Activated CD4-positive, alpha-beta T cell treated with anti-CD3 and anti-CD28 coated beads, Interleukin-2, amount 10 ng/mL, durations not matched to agents 7 days and 5 days (primary cell): ENCODE results near the gene PIM1. TPM values are rescaled to one million over a fixed set of nuclear protein-coding genes. Genes with fewer than 3 reads are reported as not detected.

Source experiments
- CTCF ChIA-PET: fragments of 350-600 bp; sonication (Branson Sonifier 250); formaldehyde crosslinking; loops from one replicate; lab custom pipeline; 2021; ENCODE audit warnings: antibody characterized with exemption; lab: Charles Lee
- POLR2A ChIA-PET: fragments of 350-600 bp; sonication (Branson Sonifier 250); formaldehyde crosslinking; loops from one replicate; lab custom pipeline; 2021; ENCODE audit warnings: antibody characterized with exemption; lab: Charles Lee
- DNase-seq: peaks from one replicate; pipeline ENCODE4 v3.0.0-alpha.2; 2020
- H3K27ac Mint-ChIP-seq: one replicate; pipeline ENCODE4 v1.8.0; 2021; ENCODE audit warnings: mild to moderate bottlenecking, moderate library complexity, mixed read lengths
- H3K27me3 Mint-ChIP-seq: one replicate; pipeline ENCODE4 v1.8.0; 2021; ENCODE audit warnings: mixed read lengths
- H3K36me3 Mint-ChIP-seq: one replicate; pipeline ENCODE4 v1.8.0; 2021; ENCODE audit warnings: low read depth, mixed read lengths
- H3K4me1 Mint-ChIP-seq: one replicate; pipeline ENCODE4 v1.8.0; 2021; ENCODE audit warnings: mixed read lengths
- H3K4me3 Mint-ChIP-seq: one replicate; pipeline ENCODE4 v1.8.0; 2021; ENCODE audit warnings: mild to moderate bottlenecking, moderate library complexity, mixed read lengths
- H3K9me3 Mint-ChIP-seq: one replicate; pipeline ENCODE4 v1.8.0; 2021; ENCODE audit warnings: mixed read lengths
- total RNA-seq, 2 experiments: library from RNA; stranded (reverse); gene quantifications; one replicate each; pipeline ENCODE4 v1.2.3, GENCODE V29; 2021

The PIM1 gene
- total RNA-seq, 2 experiments from 2014 or later = 393 to 412 TPM

DNA sequence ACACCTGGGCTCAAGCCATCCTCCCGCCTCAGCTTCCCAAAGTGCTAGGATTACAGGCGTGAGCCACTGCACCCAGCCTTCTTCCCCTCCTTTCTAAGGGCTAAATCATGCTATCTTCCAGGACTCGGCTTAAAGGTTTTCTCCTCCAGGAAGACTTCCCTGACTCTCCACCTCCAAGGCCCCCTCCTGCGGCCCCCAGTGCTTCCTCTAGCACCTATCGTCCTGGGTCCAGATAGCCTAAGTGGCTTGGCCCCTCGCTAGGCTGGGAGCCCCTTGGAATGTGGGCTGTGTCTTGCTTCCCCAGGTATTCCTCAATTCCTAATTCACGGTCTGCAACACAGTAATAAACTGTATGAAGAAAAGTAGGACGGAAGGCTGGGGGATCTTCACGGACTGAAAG lies 36.7 kb downstream of the PIM1 start:
- Mint-ChIP-seq H3K27me3 (no peaks in the 10 kb centered on the region), H3K9me3 (no peaks in the 10 kb centered on the region), H3K36me3 (peaks cover 7% of the 10 kb centered on the region), H3K27ac (peak overlapping the region; percentile 15), H3K4me3 (no peak overlapping the region), H3K4me1 (peaks cover 81% of the 10 kb centered on the region)
- CTCF ChIA-PET = interaction anchor here (1.2 to 14.4 kb wide), 5 partner anchors 16 to 184 kb away, joined by 3 to 482 read pairs (median 73); partner anchors contain the start of gene PIM1
- no peak for DNase-seq
- POLR2A ChIA-PET = no interaction called here

DNA sequence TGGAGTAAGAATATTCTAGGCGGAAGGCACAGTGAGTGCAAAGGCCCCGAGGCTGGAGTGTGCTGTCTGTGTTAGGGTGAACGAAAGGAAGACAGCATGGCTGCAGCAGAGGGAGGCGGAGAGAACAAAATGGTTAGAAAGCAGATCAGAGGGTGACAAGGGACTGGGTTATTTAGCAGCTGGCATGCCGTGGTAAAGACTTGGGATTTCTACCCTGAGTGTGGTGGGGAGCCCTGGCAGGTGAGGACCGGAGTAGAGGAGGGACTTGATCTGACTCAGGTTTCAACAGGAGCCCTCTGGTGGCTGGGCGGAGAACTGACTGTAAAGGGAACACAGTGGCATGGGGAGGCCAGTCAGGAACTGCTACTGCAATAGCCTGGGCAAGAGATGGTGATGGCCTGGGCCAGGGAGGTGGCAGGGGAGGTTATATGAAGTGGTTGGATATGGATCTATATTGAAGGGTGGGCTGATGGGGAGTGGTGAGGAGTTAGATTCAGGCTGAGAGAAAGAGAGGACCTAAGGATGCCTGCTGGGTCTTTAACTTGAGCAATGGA lies 38.0 kb downstream of the PIM1 start:
- H3K9me3 Mint-ChIP-seq = no peaks in the 10 kb centered on the region
- peak overlapping the region; percentile 6 for H3K4me3 Mint-ChIP-seq
- CTCF ChIA-PET = interaction anchor here (0.6 to 14.4 kb wide), 13 partner anchors 8 to 732 kb away, joined by 3 to 482 read pairs (median 5); partner anchors contain the start of genes C6orf89 and PIM1
- H3K36me3 Mint-ChIP-seq = peaks cover 6% of the 10 kb centered on the region
- H3K27ac Mint-ChIP-seq = peak overlapping the region; percentile 86
- no peaks in the 10 kb centered on the region for H3K27me3 Mint-ChIP-seq
- peak; percentile 93 for DNase-seq
- peaks cover 76% of the 10 kb centered on the region for H3K4me1 Mint-ChIP-seq
- POLR2A ChIA-PET = interaction anchor here (0.6 kb wide), 1 partner anchor 21 kb away, joined by 4 read pairs; no protein-coding TSS in a partner anchor

DNA sequence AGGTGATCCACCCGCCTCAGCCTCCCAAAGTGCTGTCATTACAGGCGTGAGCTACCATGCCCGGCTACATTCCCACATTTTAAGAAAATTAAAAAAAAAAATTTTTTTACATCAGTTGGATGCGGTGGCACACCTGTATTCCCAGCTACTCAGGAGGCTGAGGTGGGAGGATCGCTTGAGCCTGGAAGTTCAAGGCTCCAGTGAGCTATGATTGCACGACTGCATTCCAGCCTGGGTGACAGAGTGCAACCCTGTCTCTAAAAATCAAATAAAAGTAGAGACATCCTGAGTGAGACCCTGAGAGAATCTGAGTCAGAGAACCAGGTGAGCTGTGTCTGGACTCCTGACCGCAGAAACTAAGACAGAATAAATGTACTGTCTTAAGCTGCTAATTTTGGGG lies 38.8 kb downstream of the PIM1 start:
- Mint-ChIP-seq H3K36me3 (peaks cover 6% of the 10 kb centered on the region), H3K9me3 (no peaks in the 10 kb centered on the region), H3K27ac (peak overlapping the region; percentile 89), H3K4me3 (no peak overlapping the region), H3K4me1 (peaks cover 68% of the 10 kb centered on the region), H3K27me3 (no peaks in the 10 kb centered on the region)
- POLR2A ChIA-PET = interaction anchor here (0.6 to 2.3 kb wide), 4 partner anchors 32 to 187 kb away, joined by 4 to 22 read pairs (median 9); no protein-coding TSS in a partner anchor
- no peak for DNase-seq
- CTCF ChIA-PET = interaction anchor here (0.6 to 14.4 kb wide), 18 partner anchors 8 to 443 kb away, joined by 3 to 482 read pairs (median 6); partner anchors contain the start of genes C6orf89 and PIM1

DNA sequence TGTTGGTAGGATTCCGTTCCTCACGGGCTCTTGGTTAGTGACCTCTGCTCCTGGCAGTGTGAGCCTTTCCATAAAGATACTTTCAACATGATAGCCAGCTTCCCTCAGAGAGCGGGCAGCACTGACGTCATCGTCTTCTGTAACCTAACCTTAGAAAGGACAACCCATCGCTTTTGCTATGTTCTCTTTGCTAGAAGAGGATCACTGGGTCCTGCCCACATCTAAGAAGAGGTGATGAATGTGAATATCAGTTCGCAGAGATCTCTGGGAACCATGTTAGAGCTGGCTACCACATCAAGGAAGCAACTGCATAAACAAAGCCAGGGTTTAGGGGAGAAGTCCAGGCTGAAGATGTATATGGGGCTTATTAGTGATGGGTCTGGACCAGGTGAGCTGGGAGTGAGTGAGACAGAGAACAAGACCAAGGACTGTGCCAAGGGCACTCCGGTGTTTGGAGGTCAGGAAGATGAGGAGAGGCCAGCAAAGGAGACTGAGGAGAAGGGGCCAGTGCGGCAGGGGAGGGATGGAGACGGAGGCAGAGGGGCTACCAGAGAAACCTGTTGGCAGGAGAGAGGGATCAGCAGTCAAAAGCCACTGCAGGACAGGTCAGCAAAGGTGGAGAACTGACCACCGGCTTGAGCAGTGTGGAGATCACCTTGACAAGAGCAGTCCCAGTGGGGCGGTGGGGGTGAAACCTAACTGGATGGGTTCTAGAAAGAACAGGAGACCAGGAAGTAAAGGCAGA lies 39.7 kb downstream of the PIM1 start:
- Mint-ChIP-seq H3K4me1 (peaks cover 62% of the 10 kb centered on the region), H3K27me3 (no peaks in the 10 kb centered on the region), H3K4me3 (peak overlapping the region; percentile 35), H3K27ac (peak overlapping the region; percentile 89), H3K9me3 (no peaks in the 10 kb centered on the region), H3K36me3 (peaks cover 6% of the 10 kb centered on the region)
- peak; percentile 77 for DNase-seq
- ChIA-PET POLR2A (interaction anchor here (0.6 to 2.3 kb wide), 8 partner anchors 33 to 191 kb away, joined by 3 to 22 read pairs (median 7); partner anchors contain the start of genes TBC1D22B and TMEM217), CTCF (interaction anchor here (0.6 to 14.4 kb wide), 40 partner anchors 8 to 450 kb away, joined by 3 to 482 read pairs (median 5); partner anchors contain the start of genes C6orf89, PIM1 and PPIL1)

DNA sequence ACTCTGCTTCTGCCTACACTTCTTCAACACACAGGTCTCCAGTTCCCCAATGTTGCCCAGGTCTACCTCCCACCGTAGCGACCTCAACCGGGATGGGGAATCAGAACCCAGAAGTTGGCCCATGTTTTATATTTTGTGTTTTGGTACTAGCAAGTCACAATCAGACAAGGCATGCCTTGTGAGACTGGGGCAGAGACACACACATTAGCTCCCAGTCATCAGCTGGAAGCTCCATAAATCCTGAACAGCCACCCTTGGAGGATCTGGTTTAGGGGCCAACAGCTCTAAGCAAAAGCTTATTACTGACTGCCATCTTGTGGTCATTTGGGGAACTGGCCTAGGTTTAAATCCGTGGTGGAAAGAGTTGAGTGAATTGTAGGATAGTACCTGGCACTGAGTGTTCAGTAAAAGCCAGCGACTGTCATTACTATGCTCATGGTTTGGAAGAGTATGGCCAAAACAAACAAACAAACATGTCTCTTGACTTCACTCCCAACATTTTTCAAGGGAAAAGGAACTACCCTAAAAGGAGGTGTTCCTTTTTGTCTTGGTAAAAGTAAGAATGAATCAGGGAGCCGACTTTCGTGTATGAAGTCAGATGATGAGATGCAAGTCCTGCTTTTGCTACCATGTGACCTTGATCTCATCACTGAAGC lies 40.5 kb downstream of the PIM1 start:
- POLR2A ChIA-PET = interaction anchor here (0.6 to 2.3 kb wide), 6 partner anchors 38 to 192 kb away, joined by 3 to 22 read pairs (median 8); partner anchors contain the start of genes TBC1D22B and TMEM217
- no peak overlapping the region for H3K4me3 Mint-ChIP-seq

DNA sequence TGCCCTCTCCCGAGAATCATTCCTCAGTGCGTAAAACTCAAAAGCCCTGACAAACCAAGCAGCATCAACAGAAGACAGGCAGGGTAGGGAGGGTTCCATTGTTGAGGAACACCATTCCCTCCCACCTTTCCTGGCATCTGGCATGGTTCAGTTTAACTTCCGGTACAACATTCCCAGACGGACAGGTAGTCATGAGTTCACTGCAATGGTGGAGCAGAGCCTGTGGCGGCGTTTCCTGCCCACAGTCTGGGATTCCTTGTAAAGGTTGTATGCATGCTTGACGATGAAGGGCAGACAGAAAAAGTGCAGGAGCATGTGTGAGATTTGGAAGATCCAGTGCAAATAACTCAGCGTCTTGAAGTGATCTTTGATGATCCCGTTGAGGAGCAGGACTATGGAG lies 42.3 kb downstream of the PIM1 start:
- peaks cover 3% of the 10 kb centered on the region for H3K36me3 Mint-ChIP-seq
- no peak for DNase-seq
- ChIA-PET CTCF (interaction anchor here (1.1 to 14.4 kb wide), 10 partner anchors 7 to 453 kb away, joined by 3 to 482 read pairs (median 4); no protein-coding TSS in a partner anchor), POLR2A (no interaction called here)
- peaks cover 42% of the 10 kb centered on the region for H3K4me1 Mint-ChIP-seq
- H3K27ac Mint-ChIP-seq = no peak overlapping the region
- no peaks in the 10 kb centered on the region for H3K27me3 Mint-ChIP-seq
- H3K9me3 Mint-ChIP-seq = no peaks in the 10 kb centered on the region
- no peak overlapping the region for H3K4me3 Mint-ChIP-seq

More for the DNA sequence above, 40.5 kb downstream of the PIM1 start:
- H3K27ac Mint-ChIP-seq = peak overlapping the region; percentile 89
- DNase-seq = peak; percentile 86
- H3K4me1 Mint-ChIP-seq = peaks cover 59% of the 10 kb centered on the region
- H3K36me3 Mint-ChIP-seq = peaks cover 6% of the 10 kb centered on the region
- H3K9me3 Mint-ChIP-seq = no peaks in the 10 kb centered on the region
- CTCF ChIA-PET = interaction anchor here (0.6 to 14.4 kb wide), 34 partner anchors 9 to 451 kb away, joined by 3 to 482 read pairs (median 5); partner anchors contain the start of genes C6orf89, PIM1 and PPIL1
- H3K27me3 Mint-ChIP-seq = no peaks in the 10 kb centered on the region

GRCh38 chr6:37218061-37218460 lies 48.1 kb downstream of the PIM1 start:
- no peak for DNase-seq
- Mint-ChIP-seq H3K9me3 (no peaks in the 10 kb centered on the region), H3K4me3 (no peak overlapping the region), H3K36me3 (no peaks in the 10 kb centered on the region), H3K27ac (no peak overlapping the region), H3K27me3 (no peaks in the 10 kb centered on the region), H3K4me1 (peaks cover 35% of the 10 kb centered on the region)
- ChIA-PET POLR2A (no interaction called here), CTCF (interaction anchor here (0.9 to 14.4 kb wide), 2 partner anchors 20 to 195 kb away, joined by 3 to 482 read pairs; no protein-coding TSS in a partner anchor)

DNA sequence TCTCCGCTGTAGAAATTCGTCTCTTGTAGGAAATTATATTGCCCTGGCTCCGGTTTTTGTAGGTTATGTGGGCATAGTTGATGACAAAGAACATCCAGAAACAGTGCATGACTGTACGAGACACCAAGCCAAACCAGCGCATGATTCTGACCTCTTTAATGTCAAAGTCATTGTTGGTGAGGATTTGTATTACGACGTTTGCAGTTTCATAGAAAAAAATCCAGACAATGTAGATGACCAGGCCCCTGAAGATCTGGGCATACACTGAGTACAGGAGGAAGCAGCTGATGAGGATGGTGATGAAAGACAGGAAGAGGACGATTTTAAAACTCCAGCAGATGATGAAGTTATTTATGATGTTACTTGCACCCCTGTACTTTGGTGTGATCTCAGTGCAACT lies 48.6 kb downstream of the PIM1 start:
- H3K27me3 Mint-ChIP-seq = no peaks in the 10 kb centered on the region
- no peak for DNase-seq
- H3K4me1 Mint-ChIP-seq = peaks cover 37% of the 10 kb centered on the region
- no peak overlapping the region for H3K27ac Mint-ChIP-seq
- no peaks in the 10 kb centered on the region for H3K36me3 Mint-ChIP-seq
- H3K9me3 Mint-ChIP-seq = no peaks in the 10 kb centered on the region
- POLR2A ChIA-PET = no interaction called here
- H3K4me3 Mint-ChIP-seq = no peak overlapping the region
- CTCF ChIA-PET = interaction anchor here (1.8 to 14.4 kb wide), 2 partner anchors 196 to 197 kb away, joined by 4 to 482 read pairs; no protein-coding TSS in a partner anchor

DNA sequence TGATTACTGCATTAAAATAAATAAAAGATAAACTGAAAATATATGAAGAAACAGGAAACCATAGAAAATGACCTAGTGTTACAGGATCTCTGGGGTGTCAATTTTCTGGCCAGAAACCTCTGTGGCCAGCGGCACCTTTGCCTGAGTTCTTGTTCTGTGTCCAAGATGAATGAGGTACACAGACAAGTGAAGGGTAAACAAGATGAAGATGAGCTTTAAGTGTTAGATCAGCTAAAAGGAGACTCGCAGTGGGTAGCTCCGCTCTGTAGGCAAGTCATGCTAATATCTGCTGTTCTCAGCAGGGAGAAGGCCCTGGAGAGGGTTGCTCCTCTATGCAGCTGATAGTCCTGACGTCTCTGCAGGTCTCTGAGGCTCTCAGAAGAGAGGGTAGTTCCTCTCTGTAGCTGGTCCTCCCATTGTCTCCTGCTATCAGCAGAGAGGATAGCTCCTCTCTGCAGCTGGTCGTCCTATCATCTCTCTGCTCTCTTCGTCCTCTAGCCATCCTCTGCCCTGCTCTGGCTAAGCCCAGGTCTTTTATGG lies 51.7 kb downstream of the PIM1 start:
- Mint-ChIP-seq H3K4me3 (peak overlapping the region; percentile 69), H3K27me3 (no peaks in the 10 kb centered on the region), H3K9me3 (no peaks in the 10 kb centered on the region), H3K36me3 (no peaks in the 10 kb centered on the region), H3K27ac (peak overlapping the region; percentile 47), H3K4me1 (peaks cover 35% of the 10 kb centered on the region)
- ChIA-PET CTCF (interaction anchor here (0.9 to 4.9 kb wide), 7 partner anchors 9 to 200 kb away, joined by 3 to 34 read pairs (median 3); no protein-coding TSS in a partner anchor), POLR2A (no interaction called here)
- DNase-seq = no peak

GRCh38 chr6:37222125-37222967 lies 52.4 kb downstream of the PIM1 start:
- H3K9me3 Mint-ChIP-seq = no peaks in the 10 kb centered on the region
- no peaks in the 10 kb centered on the region for H3K36me3 Mint-ChIP-seq
- H3K4me3 Mint-ChIP-seq = peak overlapping the region; percentile 69
- POLR2A ChIA-PET = no interaction called here
- CTCF ChIA-PET = interaction anchor here (0.5 to 4.9 kb wide), 9 partner anchors 10 to 1388 kb away, joined by 3 to 34 read pairs (median 3); no protein-coding TSS in a partner anchor
- no peaks in the 10 kb centered on the region for H3K27me3 Mint-ChIP-seq
- peaks cover 35% of the 10 kb centered on the region for H3K4me1 Mint-ChIP-seq
- H3K27ac Mint-ChIP-seq = peak overlapping the region; percentile 78
- peak; percentile 82 for DNase-seq

- Mint-ChIP-seq H3K4me3 (peak overlapping the region; percentile 69), H3K27me3 (no peaks in the 10 kb centered on the region), H3K27ac (peak overlapping the region; percentile 78), H3K36me3 (no peaks in the 10 kb centered on the region), H3K9me3 (no peaks in the 10 kb centered on the region), H3K4me1 (peaks cover 35% of the 10 kb centered on the region)
- CTCF ChIA-PET = interaction anchor here (1.2 to 4.9 kb wide), 4 partner anchors 13 to 194 kb away, joined by 3 to 34 read pairs (median 4); no protein-coding TSS in a partner anchor
- DNase-seq = no peak
- POLR2A ChIA-PET = no interaction called here
These were observed 53.0 kb downstream of the PIM1 start for GRCh38 chr6:37222992-37223391.
